ENCODE data around the gene KCNB1.

DNA sequence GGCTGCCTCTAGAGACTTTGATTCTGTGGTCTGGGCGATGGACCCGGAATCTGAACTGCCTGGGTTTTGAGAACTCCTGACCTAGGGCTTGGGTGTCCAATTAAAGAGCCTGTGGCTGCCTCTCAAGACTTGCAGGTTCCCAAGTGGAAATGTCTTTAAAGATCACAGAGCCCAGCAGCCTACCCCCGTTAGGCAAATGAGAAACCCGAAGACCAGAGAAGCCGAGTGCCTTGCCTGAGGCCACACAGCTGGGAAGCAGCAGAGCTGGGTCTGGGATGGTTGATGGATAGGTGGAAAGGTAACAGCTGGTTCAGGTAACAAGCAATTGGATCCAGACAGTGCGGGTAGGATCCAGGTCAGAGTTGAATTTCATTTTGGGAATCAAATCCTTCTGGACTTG lies 25.8 kb downstream of the KCNB1 start:
- TF ChIP-seq, protein P1, sequence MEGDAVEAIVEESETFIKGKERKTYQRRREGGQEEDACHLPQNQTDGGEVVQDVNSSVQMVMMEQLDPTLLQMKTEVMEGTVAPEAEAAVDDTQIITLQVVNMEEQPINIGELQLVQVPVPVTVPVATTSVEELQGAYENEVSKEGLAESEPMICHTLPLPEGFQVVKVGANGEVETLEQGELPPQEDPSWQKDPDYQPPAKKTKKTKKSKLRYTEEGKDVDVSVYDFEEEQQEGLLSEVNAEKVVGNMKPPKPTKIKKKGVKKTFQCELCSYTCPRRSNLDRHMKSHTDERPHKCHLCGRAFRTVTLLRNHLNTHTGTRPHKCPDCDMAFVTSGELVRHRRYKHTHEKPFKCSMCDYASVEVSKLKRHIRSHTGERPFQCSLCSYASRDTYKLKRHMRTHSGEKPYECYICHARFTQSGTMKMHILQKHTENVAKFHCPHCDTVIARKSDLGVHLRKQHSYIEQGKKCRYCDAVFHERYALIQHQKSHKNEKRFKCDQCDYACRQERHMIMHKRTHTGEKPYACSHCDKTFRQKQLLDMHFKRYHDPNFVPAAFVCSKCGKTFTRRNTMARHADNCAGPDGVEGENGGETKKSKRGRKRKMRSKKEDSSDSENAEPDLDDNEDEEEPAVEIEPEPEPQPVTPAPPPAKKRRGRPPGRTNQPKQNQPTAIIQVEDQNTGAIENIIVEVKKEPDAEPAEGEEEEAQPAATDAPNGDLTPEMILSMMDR (conservative IDR thresholded peaks at IDR 0.05): no peak
- no peak for TF ChIP-seq ZFX (IDR thresholded peaks at IDR 0.05)
